ENCODE data around the gene EVA1C. TPM values are rescaled to one million over a fixed set of nuclear protein-coding genes. Genes with fewer than 3 reads are reported as not detected.
A peak's percentile ranks its signal among the peaks of the same experiment; 100 is the strongest.
"Not testable (repeated sequence)": the region's sequence is repeated elsewhere in the genome, so short reads cannot be mapped to it uniquely, and the experiment has no call there.

EVA1C gene, protein sequence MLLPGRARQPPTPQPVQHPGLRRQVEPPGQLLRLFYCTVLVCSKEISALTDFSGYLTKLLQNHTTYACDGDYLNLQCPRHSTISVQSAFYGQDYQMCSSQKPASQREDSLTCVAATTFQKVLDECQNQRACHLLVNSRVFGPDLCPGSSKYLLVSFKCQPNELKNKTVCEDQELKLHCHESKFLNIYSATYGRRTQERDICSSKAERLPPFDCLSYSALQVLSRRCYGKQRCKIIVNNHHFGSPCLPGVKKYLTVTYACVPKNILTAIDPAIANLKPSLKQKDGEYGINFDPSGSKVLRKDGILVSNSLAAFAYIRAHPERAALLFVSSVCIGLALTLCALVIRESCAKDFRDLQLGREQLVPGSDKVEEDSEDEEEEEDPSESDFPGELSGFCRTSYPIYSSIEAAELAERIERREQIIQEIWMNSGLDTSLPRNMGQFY
- total RNA-seq, result 23.8 TPM

DNA sequence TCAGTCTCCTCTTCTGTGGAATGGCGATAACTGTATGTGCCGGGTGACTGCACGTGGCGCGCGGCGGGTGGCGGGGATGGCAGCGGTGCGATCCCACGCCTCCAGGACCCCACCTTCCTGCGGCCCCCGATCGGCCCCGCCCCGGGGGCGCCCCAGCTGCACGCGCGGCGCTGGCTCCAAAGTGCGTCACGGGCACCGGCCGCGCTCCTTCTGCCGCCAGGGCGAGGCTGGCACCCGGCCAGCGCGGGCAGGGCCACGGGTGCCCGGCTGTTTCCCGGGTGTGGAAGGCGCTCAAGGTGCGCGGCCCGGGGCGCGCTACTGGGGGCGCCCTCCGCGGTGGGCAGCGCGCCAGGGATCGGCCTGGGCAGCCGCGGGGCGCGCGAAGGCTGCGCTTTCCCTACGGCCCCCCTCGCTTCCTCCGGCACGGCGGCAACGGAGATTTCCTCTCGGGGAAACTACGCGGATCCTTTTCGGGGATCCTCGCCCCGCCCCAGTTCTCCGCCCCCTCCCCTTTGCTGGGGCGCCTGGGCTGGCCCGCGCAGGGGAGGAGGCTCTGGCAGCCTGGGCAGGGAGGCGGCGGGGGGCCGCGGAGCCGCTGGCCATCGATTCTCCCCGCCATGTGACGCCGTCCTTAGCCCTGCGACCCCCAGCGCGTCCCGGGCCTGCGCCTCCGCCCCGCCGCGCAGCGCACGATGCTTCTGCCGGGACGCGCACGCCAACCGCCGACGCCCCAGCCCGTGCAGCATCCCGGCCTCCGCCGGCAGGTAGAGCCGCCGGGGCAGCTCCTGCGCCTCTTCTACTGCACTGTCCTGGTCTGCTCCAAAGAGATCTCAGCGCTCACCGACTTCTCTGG, at the start of gene EVA1C:
EVA1C (plus strand) TSS at position 545 of the 853 bp plus-strand sequence; CDS start at position 693, 148 bp downstream.
- peak; percentile 79 for ATAC-seq

DNA sequence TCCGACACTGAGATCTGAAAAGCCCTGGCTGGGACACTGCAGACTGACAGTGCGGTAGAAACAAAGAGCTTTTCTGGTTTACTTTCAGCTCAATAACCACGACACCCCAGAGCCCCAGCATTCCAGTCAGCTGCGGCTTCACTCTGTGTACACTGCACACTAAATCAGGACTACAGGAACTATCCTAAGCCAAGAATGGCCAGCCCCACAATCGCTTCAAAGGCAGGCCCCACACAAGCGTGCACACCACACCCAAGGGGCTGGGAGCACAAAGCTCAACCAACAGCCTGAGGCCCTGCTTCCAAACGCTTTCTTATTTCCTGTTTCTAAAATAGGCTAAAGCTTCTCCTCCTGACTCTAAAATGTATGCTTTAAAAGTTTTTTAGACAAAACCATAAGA, 48.1 kb upstream of the EVA1C start:
- peak; percentile 78 for ATAC-seq

DNA sequence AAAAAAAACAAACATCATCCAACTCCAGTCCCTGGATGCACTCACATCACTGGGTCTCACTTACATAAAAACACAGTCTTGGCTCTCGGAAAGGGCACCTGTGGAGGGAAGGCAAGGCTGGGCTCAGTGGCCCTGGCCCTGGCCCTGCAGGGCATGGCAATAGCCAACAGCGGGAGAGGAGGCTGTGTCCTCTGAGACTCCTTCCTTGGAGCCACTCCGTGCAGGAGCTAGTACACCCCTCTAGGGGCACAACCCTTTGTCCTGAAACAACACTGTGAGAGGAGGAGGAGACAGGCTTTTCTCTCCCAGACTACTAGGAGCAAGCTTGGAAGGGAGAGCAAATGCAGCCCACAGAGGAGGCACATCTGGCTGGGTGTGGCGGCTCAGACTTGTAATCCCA, 47.7 kb upstream of the EVA1C start:
- peak; percentile 32 for ATAC-seq

DNA sequence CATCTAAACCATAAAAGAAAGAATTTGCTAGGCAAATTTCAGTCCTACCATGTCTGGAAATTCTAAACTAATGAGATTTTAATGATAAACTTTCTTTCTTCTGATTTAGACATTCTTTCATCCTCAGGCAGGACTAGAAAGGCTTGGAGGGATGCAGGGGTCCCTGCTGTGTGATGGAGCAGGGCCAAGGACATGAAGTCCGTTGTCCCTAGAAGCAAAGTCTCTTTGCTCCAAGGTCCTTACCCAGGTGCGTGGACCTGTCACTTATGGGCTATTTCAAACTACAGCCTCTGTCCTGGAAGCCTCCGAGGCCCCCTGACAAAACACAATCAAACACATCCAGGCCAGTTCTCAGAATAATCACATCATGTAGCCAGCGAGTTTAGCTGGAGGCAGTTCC, 46.3 kb upstream of the EVA1C start:
- no peak for ATAC-seq

DNA sequence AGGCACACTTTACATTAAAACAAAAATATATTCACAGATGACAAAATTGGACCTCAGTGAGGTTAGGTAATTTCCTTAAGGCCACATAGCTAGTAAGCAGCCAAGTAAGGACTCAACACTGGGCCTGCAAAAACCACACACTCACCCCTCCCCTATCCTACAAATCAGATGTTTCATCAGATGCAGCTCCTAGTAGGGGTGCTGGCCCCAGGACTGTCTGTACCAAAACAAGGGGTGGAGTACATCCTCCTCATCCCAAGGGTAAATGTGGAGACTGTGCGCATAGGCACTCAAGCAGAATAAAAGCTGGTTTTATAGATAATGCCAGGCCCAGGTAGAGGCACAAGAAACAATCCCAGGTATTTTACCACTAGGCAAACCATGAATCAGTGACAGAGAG, 45.3 kb upstream of the EVA1C start:
- ATAC-seq, result no peak

DNA sequence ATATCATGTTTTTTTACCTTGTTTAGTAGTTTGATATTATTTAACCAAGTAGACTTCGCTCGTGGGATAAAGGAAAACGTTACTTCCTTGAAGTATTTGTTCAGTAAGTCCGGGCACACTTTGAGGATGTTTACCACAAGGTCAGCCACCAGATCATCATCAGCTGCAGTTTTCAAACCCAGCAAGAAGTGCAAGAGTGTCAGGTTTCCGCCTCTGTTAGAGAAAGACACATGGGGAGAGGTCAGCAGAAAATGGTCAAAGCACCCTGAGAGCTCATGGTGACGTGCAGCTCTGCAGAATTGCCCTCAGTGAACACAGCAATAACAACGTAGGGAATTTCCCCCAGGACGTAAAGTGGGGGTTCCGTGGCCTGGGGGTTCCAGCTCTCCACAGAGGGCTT, 44.1 kb upstream of the EVA1C start:
- ATAC-seq, result no peak

DNA sequence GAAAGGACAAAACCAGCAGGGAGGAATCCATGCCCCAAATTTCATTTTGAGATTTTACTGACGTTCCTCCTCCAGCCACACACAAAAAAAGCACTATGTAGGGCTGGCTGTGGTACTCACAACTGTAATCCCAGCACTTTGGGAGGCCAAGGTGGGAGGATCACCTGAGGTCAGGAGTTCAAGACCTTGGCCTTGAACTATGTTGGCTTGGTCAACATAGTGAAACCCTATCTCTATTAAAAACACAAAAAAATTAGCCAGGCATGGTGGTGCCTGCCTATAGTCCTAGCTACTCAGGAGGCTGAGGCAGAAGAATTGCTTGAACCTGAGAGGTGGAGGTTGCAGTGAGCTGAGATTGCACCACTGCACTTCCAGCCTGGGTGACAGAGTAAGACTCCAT, 43.5 kb upstream of the EVA1C start:
- not testable (repeated sequence) for ATAC-seq

DNA sequence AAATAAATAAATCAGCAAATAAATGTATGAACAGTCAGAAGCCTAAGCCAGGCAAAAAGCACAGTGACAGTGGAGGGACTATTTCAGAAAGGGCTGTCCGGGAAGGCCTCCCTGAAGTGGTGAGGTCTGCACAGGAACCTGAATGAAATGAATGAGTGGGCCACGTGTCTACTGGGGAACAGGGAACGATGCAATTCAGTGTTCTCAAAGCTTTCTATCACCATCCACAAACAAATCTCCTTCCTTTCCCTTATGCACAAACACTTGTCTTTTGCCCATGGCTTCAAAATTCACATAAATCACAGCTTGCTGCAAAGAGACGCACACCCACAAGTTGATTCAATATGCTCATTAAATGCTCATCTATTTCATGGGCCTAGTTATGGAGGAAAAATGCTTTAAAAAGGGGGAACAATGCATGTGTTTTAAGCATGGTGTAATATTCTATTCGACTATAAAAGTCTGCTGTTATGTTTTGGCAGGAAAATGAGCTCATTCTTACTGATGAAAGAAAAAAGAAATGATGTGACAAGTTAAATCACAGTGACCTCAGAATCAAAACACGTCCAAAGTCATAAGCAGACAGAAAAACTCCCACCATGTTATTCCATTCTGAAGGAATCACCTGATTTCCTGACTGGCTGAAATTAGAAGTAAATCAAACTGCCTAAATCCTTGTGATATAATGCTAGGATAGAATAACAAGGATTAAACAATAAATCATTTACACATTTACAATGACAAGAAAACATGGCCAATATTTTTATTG, 41.3 kb upstream of the EVA1C start:
- ATAC-seq, result no peak

DNA sequence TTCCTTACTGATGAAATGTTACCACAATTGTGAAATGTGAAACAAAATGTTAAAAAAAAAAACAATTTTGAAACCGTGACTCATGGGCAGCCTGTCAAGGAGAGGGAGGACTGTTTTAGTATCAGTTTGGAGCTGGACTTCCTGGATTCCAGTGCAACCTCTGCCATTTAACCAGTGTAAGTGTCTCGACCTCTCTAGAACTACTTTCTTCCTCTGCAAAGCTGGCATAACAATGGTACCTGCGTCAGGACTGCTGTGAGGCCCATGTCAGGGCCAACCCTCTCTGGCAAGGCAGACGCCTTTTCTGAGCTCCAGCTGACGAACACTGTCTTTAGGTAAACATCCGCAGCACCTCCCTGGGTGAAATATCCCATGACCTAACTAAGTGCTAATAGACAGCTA, 40.6 kb upstream of the EVA1C start:
- ATAC-seq, result peak; percentile 90

DNA sequence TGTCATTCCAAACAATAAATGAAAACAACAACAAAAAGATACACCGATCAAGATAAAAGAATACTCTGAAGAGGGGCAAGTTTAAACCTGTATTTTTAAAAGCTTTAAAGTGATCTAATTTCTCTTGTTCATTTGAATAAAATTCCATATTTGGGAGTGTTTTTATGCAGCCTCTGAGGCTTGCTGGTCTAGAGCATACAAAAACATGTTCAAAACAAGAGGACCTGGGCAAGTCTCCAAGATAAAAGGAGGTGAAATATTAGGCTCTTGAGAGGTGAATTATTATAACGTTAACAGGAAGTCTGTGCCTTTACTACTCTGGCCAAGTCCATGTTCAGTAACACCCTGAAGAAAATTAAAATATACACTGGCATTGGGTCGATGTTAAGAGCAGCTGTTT, 39.8 kb upstream of the EVA1C start:
- ATAC-seq, result peak; percentile 47

DNA sequence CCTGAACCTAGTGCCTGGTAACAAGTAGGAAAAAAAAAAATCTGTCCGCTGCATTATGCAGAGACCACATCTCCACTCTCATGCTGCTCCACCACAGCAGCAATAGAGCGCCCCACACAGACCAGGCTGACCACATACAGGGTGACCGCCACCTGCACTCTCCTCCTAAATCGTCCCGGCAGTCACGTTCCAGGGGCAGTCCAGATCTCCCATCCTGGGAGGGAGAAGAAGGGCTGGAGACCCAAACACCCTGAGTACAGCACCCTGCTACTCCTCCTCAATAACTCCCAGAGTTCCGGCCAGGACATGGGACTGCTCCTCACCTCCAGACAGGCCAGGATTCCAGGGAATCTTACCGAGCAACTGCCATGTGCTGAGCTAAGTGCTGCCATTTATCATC, 35.0 kb upstream of the EVA1C start:
- no peak for ATAC-seq

DNA sequence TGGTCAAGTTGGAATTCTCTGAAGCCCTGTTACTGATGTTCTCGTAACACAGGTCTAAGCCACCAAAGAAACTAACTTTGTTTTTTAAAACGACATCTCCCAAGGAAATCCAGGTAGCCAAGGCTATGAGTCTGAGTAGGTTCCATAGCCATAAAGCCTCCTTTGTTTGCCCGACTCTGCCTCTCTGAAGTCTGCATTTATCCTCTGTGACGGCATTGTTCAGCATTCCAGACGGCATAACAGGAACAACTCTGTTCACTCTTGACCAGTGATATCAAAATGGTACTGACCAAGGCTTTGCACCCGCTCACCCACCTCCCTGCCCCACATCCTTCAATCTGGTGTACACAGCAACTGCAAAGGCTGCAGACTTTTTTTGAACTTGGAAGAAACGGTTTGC, 34.5 kb upstream of the EVA1C start:
- ATAC-seq, result no peak

DNA sequence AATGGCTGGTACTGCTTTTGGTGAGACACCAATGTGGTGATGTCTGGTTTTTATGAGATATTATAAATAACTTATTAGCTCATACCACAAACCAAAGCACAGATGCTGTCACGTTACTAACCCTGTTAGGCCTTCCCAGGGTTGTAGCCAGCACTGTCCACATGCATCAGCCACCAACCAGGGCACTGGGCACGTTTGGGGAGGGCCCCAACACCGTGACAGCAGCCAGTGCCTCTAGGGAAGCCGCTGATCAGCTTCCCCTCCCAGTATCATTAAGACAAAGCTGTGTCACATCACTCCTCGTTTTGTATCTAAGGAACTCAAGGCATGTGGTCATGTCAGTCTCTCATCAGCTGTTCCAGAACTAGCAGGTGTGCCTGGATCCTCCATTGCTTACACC, 33.5 kb upstream of the EVA1C start:
- ATAC-seq, result no peak

DNA sequence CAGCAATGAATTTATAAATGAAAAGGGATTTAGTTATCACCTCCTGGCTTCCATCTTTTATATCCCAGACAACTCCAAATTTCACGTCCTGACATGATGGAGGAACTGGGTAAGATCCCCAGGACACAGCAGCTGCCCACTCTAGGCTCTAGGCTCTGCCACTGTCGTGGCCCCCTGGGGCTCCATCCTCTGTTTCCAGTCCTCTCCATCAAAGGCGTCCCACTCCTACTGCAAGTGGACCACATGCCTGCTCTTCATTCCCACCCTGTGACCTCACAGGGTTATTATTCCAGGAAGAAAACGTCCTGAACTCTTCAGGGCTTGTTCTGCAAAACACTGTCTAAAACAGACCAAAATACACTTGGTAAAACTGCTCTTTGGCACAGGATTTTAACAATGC, 31.6 kb upstream of the EVA1C start:
- no peak for ATAC-seq

DNA sequence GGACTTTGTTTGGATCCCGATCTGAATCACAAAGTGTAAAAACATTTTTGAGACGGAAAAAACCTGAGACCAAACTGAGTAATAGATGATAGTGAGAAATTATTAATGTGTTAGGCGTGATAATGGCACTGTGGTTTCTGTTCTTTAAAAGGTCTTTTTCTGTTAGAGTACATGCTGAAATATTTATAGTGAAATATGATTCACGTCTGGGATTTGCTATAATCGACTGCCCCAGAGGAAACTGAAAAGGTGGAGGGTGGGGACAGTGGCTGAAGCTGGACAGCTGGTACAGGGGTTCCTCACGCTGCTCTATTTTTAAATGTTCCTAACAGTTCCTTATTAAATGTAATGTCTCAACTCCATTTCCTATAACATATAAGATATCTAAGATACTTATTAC, 30.9 kb upstream of the EVA1C start:
- no peak for ATAC-seq

DNA sequence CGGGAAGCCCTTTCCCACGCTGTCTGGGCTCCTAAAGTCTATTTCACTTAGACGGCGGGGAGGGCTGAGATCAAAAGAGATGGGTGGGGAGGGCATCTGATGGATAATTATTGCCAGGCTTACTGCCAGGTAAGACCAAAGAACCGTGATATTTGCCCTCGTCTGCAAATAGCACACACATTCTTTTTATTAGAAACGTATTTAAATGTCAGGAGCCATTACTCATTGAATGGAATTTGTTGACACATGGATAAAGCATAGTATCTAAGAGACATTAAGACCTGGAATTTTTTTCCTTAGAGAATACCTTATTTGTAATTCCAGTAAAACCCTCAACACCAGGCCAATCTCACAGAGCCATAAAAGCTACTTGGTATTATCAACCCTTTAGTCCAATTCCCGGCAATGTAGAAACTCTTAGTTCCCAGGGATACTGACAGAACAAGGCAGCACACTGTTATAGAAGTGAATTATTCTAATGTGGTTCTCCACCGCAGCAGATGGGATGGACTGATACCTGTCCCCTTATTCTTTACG, 30.3 kb upstream of the EVA1C start:
- ATAC-seq, result peak; percentile 6

DNA sequence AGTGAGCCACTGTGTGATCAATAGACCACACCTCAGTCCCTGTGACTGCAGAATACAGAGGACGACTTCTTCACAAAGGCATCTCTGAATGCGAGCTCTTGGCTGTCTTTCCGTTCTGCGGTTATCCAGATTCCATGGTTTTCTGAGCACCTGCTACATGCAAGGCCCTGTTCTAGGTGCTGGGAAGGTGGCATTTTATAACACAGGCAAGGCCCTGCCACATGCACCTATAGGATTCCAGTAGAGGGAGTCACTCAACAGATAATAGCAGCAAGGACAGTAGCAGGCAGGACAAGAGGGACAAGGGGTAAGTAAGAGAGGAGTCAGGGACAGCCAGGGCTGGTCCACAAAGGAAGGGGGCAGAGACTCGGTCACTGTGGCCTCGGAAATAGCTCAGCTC, 28.7 kb upstream of the EVA1C start:
- ATAC-seq, result peak; percentile 38

DNA sequence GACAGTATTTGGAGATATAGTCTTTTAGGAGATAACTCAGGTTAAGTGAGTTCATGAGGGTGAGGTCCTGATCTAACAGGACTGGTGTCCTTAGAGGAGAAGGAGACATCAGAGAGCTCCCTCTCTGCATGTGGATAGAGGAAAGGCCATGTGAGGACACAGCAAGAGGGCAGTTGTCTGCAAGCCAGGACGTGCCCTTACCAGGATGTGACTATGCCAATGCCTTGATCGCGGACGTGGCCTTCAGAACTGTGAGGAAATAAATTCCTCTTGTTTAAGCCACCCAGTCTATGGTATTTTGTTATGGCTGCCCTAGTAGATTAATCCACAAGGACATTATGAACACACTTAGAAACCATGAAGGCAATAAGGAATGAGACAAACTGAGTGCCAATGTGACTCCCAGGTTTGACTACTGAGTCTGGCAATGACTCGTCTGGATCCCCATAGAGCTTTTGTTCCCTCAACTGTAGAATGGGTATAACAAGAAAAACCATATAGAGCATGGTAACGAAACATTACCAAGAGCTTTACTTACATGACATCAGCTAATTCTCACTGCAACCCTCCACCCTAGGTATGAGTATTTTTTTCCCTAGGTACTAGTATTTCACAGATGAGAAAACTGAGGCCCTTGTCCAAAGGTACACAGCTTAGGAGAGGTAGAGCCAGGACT, 26.2 kb upstream of the EVA1C start:
- peak; percentile 79 for ATAC-seq

DNA sequence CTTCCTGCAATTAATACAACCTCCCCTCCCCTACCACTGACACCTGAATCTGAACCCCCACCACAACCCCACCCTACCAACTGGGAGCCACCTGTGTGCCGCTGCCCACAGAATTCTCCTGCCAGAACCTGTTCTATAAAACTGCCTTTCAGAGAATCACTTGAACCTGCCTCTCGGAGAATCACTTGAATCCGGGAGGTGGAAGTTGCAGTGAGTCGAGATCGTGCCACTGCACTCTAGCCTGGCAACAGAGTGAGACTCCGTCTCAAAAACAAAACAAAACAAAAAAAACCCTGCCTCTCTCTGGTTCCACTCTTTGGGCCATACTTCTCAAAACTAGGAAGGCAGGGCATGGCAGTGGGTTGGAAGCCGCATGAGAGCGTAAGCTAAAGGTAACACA, 25.4 kb upstream of the EVA1C start:
- no peak for ATAC-seq

DNA sequence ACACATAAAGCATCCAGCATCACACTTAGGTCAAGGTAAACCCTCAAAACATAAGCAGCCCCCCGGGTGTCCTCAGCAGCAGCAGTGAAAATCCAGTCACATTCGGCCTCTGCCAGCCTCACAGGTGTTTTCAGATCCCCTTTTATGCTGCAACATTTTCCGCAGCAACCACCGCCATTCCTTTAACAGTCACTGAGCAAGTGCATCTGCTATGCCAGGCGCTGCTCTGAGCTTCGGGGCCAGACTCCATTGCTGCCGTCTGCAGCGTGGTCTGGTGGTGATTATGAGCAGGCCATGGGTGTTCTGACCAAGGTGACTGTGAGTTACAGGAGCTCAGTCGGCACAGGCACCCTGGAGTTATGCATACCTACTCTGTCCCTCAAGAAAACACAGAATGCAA, 24.2 kb upstream of the EVA1C start:
- ATAC-seq, result no peak

DNA sequence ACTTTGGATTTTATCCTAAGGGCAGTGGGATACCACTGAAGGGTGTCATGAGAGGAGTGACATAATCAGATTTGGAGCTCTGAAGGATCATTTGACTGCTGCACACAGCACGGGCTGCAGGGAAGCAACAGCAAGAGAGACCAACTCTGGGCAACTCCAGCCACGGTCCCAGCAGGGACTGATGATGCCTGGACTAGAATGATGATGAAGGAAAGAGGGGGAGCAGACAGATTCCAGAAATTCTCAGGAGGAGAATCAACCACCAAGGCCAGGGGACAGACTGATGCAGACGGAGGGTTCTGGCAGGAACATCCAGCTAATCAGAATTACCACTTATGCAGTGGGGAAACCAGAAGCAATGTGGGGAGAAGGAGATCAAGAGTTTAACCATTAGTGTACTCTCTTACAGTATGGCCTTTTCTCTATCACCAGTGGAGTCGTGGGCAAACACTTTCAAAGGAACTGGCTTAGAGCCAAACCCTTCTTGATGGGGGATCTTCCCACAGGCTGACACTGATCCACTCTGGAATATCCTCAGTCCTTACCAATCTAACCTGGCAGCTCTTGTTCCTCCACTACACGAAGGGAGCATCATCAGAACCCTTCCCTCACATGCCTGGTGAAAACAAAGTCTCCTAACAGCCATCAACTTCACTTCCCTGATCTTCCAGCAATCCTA, 23.0 kb upstream of the EVA1C start:
- no peak for ATAC-seq

Measured in esophagus mucosa (tissue), 1 donor.